ENCODE results near the gene KRTAP3-1.

DNA sequence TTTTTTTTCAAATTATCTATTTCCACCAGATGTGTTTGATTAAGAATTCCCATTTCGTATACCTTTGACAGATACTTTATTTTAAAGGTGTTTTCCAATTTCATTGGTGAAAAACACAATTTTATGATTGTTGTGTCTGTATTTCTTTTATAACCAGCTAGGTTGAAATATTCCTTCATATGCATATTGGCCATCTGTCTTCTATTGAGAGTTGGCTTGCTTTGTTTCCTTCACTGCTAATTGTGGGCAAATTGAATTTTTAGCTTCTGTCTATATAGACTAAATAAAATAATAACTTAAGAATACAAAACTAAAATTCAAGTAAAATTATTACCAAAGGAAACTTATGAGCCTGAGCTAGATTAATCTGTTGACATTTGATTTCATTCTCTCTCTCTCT lies 13.8 kb downstream of the KRTAP3-1 start:
- TF ChIP-seq RAD21 (IDR thresholded peaks at IDR 0.05; ENCODE audit: low read depth) = no peak
- TF ChIP-seq, protein P1, sequence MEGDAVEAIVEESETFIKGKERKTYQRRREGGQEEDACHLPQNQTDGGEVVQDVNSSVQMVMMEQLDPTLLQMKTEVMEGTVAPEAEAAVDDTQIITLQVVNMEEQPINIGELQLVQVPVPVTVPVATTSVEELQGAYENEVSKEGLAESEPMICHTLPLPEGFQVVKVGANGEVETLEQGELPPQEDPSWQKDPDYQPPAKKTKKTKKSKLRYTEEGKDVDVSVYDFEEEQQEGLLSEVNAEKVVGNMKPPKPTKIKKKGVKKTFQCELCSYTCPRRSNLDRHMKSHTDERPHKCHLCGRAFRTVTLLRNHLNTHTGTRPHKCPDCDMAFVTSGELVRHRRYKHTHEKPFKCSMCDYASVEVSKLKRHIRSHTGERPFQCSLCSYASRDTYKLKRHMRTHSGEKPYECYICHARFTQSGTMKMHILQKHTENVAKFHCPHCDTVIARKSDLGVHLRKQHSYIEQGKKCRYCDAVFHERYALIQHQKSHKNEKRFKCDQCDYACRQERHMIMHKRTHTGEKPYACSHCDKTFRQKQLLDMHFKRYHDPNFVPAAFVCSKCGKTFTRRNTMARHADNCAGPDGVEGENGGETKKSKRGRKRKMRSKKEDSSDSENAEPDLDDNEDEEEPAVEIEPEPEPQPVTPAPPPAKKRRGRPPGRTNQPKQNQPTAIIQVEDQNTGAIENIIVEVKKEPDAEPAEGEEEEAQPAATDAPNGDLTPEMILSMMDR (IDR thresholded peaks at IDR 0.05 in 2 of 3, conservative IDR thresholded peaks at IDR 0.05 in 1 of 3; ENCODE audit: borderline replicate concordance in 1 of 3, insufficient read depth in 1 of 3, low read depth in 2 of 3, low read length in 2 of 3) = no peak
- no peak for TF ChIP-seq CBX3 (IDR thresholded peaks at IDR 0.05; ENCODE audit: low read depth)
- TF ChIP-seq TCF7L2 (IDR thresholded peaks at IDR 0.05; ENCODE audit: borderline replicate concordance, extremely low read depth, insufficient read depth, insufficient read length) = no peak
- no peak for TF ChIP-seq POLR2A (IDR thresholded peaks at IDR 0.05; ENCODE audit: borderline replicate concordance, extremely low read depth, insufficient read depth, insufficient read length)
- TF ChIP-seq, protein P2, sequence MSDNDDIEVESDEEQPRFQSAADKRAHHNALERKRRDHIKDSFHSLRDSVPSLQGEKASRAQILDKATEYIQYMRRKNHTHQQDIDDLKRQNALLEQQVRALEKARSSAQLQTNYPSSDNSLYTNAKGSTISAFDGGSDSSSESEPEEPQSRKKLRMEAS (IDR thresholded peaks at IDR 0.05) = no peak
- no peak for TF ChIP-seq SRF (IDR thresholded peaks at IDR 0.05; ENCODE audit: low read depth)
- TF ChIP-seq, protein P3, sequence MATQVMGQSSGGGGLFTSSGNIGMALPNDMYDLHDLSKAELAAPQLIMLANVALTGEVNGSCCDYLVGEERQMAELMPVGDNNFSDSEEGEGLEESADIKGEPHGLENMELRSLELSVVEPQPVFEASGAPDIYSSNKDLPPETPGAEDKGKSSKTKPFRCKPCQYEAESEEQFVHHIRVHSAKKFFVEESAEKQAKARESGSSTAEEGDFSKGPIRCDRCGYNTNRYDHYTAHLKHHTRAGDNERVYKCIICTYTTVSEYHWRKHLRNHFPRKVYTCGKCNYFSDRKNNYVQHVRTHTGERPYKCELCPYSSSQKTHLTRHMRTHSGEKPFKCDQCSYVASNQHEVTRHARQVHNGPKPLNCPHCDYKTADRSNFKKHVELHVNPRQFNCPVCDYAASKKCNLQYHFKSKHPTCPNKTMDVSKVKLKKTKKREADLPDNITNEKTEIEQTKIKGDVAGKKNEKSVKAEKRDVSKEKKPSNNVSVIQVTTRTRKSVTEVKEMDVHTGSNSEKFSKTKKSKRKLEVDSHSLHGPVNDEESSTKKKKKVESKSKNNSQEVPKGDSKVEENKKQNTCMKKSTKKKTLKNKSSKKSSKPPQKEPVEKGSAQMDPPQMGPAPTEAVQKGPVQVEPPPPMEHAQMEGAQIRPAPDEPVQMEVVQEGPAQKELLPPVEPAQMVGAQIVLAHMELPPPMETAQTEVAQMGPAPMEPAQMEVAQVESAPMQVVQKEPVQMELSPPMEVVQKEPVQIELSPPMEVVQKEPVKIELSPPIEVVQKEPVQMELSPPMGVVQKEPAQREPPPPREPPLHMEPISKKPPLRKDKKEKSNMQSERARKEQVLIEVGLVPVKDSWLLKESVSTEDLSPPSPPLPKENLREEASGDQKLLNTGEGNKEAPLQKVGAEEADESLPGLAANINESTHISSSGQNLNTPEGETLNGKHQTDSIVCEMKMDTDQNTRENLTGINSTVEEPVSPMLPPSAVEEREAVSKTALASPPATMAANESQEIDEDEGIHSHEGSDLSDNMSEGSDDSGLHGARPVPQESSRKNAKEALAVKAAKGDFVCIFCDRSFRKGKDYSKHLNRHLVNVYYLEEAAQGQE (IDR thresholded peaks at IDR 0.05; ENCODE audit: low read depth) = no peak
- TF ChIP-seq EZH2 (IDR thresholded peaks at IDR 0.05) = no peak
- TF ChIP-seq POLR2AphosphoS5 (IDR thresholded peaks at IDR 0.05; ENCODE audit: low read depth, low read length) = no peak
